Measurements from ENCODE around the gene FAM200A. TPM values are rescaled to one million over a fixed set of nuclear protein-coding genes. Genes with fewer than 3 reads are reported as not detected.
"Not testable (repeated sequence)": the region's sequence is repeated elsewhere in the genome, so short reads cannot be mapped to it uniquely, and the experiment has no call there.

FAM200A gene
- total and polyA plus RNA-seq, 2 donors: 7.6 to 11.2 TPM

DNA sequence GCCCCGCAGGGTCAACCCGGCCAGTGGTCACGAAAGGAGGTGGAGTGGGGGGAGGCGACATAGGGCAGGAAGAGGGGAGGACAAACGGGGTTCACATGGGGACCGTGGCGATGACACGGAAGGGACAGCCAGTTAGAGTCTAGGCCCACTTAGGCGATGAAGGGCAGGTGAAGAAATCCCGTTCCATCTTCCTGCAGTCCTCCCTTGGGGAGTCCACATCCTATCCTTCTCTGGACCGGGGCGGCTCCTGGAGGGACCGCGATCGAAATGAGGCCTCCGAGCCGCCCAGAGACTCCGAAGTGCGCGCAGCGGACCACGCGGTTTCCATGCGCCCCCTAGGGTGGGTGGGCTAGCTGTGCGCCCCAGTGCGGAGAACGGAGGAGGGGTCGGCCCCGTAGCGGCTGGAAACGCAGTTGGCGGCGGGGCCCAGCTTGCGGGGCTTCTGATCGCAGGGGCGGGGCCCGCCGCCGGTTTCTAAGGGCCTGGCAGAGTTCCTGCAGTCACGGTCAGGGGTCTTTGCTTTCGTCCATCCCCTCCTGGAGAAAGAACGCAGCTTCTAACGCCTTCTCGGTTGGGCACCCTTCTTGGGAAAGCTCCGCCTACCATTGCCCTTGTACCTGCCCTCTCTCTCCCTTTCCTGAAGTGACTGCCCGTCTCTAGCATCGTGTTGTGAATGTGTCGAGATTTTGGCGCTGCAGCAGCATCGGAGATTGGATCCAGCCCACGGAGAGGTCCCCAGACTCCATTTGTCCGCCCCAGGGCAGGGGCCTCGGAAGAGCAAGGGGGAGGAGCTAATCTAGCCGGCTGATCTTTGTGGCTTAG, 28.3 kb upstream of the FAM200A start:
- H3K27ac ChIP-seq (ENCODE audit: low read depth in 1 of 2, low read length in 1 of 2): peak overlapping the region in 1 of 2 donors; percentile 11
- peaks cover 8 to 14% of the 10 kb centered on the region in 2 donors for H3K4me1 ChIP-seq (ENCODE audit: control insufficient read depth in 2 of 2, insufficient read depth in 2 of 2, low read length in 2 of 2)
- WGBS: 3% methylated on average over 54 of the region's 54 CpGs
- peak in 6 of 9 donors; percentile 46 to 85 (median 68) for DNase-seq (ENCODE audit: low read depth in 6 of 9, low spot score in 9 of 9)
- no peaks in the 10 kb centered on the region for H3K9me3 ChIP-seq (ENCODE audit: control insufficient read depth in 2 of 2, insufficient read depth in 1 of 2, low read length in 1 of 2)
- H3K27me3 ChIP-seq (ENCODE audit: control insufficient read depth in 2 of 2, insufficient read depth in 1 of 2, low read length in 1 of 2): no peaks in the 10 kb centered on the region
- peaks cover 0 to under 1% of the 10 kb centered on the region in 2 donors for H3K36me3 ChIP-seq (ENCODE audit: control insufficient read depth in 2 of 2, insufficient read depth in 2 of 2, low read length in 1 of 2)
- H3K4me3 ChIP-seq (ENCODE audit: low read length in 2 of 2): peak overlapping the region; percentile 52 to 57

DNA sequence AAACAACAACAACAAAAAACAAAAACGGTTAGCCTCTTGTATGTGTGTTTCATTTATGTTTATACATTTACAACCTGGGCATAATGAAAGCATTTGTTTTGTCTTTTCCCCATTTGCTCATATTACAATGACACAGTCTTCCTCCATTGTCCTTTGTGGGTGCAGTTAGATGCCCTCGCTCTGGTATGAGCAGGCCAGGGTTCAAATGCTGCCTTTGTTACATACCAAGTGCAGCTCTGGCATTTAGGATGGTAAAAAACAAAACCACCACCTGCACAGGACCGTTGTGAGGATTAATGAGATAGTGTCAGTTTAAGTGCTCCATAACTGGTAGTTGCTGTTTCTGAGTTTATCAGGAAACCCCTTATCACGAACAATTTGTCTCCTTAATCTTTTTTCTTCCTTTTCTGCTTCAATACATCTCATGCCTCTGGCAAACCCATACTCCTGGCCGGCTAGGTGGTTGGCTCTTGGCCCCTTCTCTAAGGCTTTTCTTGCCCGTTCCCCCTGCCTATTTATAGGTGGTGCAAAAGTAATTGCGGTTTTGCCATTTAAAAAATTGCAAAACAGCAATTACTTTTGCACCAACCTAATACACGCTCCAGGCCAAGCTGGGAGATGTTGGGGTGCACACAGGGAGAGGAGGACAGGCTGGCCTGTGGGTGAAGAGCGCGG, 27.5 kb upstream of the FAM200A start:
- Histone ChIP-seq H3K27me3 (ENCODE audit: control insufficient read depth in 2 of 2, insufficient read depth in 1 of 2, low read length in 1 of 2) (no peaks in the 10 kb centered on the region), H3K36me3 (ENCODE audit: control insufficient read depth in 2 of 2, insufficient read depth in 2 of 2, low read length in 1 of 2) (peaks cover 0 to 8% of the 10 kb centered on the region in 2 donors), H3K27ac (ENCODE audit: low read depth in 1 of 2, low read length in 1 of 2) (no peak overlapping the region), H3K4me1 (ENCODE audit: control insufficient read depth in 2 of 2, insufficient read depth in 2 of 2, low read length in 2 of 2) (peaks cover 8 to 14% of the 10 kb centered on the region in 2 donors), H3K4me3 (ENCODE audit: low read length in 2 of 2) (peak overlapping the region; percentile 52 to 57), H3K9me3 (ENCODE audit: control insufficient read depth in 2 of 2, insufficient read depth in 1 of 2, low read length in 1 of 2) (no peaks in the 10 kb centered on the region)
- DNase-seq (ENCODE audit: low read depth in 6 of 9, low spot score in 9 of 9): no peak
- 72% methylated on average over 10 of the region's 10 CpGs for WGBS

DNA sequence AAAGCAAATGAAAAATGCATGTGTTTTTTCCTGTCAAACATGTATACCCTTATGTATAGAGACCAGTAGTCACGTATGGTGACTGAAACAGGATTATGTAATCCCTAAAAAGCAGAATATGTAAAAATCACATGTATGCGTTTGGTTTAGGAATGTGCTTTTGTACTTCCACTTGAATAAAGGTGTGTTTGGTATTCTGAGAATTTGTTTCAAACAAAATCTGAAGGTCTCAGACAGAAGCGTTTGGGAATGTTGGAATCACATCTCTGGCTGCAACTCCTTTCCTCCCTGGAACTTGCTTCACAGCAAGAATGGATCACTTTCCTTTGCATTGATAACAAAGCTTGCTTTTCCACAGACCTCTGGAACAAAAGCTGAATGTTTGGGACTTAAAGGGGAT, 24.3 kb upstream of the FAM200A start:
- Histone ChIP-seq H3K4me3 (ENCODE audit: low read length in 2 of 2) (no peak overlapping the region), H3K27me3 (ENCODE audit: control insufficient read depth in 2 of 2, insufficient read depth in 1 of 2, low read length in 1 of 2) (no peaks in the 10 kb centered on the region), H3K27ac (ENCODE audit: low read depth in 1 of 2, low read length in 1 of 2) (no peak overlapping the region), H3K9me3 (ENCODE audit: control insufficient read depth in 2 of 2, insufficient read depth in 1 of 2, low read length in 1 of 2) (peaks cover 0 to 2% of the 10 kb centered on the region in 2 donors), H3K36me3 (ENCODE audit: control insufficient read depth in 2 of 2, insufficient read depth in 2 of 2, low read length in 1 of 2) (peaks cover 9 to 36% of the 10 kb centered on the region in 2 donors), H3K4me1 (ENCODE audit: control insufficient read depth in 2 of 2, insufficient read depth in 2 of 2, low read length in 2 of 2) (peaks cover 8 to 14% of the 10 kb centered on the region in 2 donors)
- no peak for DNase-seq (ENCODE audit: low read depth in 6 of 9, low spot score in 9 of 9)
- 96% methylated on average over 3 of the region's 3 CpGs for WGBS

DNA sequence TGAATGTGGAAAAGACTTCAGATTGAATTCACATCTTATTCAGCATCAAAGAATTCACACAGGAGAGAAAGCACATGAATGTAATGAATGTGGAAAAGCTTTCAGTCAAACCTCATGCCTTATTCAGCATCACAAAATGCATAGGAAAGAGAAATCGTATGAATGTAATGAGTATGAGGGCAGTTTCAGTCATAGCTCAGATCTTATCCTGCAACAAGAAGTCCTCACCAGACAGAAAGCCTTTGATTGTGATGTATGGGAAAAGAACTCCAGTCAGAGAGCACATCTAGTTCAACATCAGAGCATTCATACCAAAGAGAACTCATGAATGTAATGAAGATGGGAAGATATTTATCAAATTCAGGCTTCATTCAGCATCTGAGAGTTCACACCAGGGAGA, 21.3 kb upstream of the FAM200A start:
- WGBS: 94% methylated on average over 1 of the region's 1 CpG
- peaks cover 14 to 62% of the 10 kb centered on the region in 2 donors for H3K36me3 ChIP-seq (ENCODE audit: control insufficient read depth in 2 of 2, insufficient read depth in 2 of 2, low read length in 1 of 2)
- H3K9me3 ChIP-seq (ENCODE audit: control insufficient read depth in 2 of 2, insufficient read depth in 1 of 2, low read length in 1 of 2): peaks cover 0 to 2% of the 10 kb centered on the region in 2 donors
- no peaks in the 10 kb centered on the region for H3K4me1 ChIP-seq (ENCODE audit: control insufficient read depth in 2 of 2, insufficient read depth in 2 of 2, low read length in 2 of 2)
- DNase-seq (ENCODE audit: low read depth in 6 of 9, low spot score in 9 of 9): no peak
- H3K27me3 ChIP-seq (ENCODE audit: control insufficient read depth in 2 of 2, insufficient read depth in 1 of 2, low read length in 1 of 2): no peaks in the 10 kb centered on the region
- H3K27ac ChIP-seq (ENCODE audit: low read depth in 1 of 2, low read length in 1 of 2): no peak overlapping the region
- no peak overlapping the region for H3K4me3 ChIP-seq (ENCODE audit: low read length in 2 of 2)

GRCh38 chr7:99571768-99572167, 19.9 kb upstream of the FAM200A start:
- Histone ChIP-seq H3K36me3 (ENCODE audit: control insufficient read depth in 2 of 2, insufficient read depth in 2 of 2, low read length in 1 of 2) (peaks cover 16 to 68% of the 10 kb centered on the region in 2 donors), H3K4me1 (ENCODE audit: control insufficient read depth in 2 of 2, insufficient read depth in 2 of 2, low read length in 2 of 2) (no peaks in the 10 kb centered on the region), H3K9me3 (ENCODE audit: control insufficient read depth in 2 of 2, insufficient read depth in 1 of 2, low read length in 1 of 2) (peaks cover 0 to 2% of the 10 kb centered on the region in 2 donors), H3K27me3 (ENCODE audit: control insufficient read depth in 2 of 2, insufficient read depth in 1 of 2, low read length in 1 of 2) (no peaks in the 10 kb centered on the region), H3K4me3 (ENCODE audit: low read length in 2 of 2) (no peak overlapping the region), H3K27ac (ENCODE audit: low read depth in 1 of 2, low read length in 1 of 2) (no peak overlapping the region)
- 97% methylated on average over 3 of the region's 3 CpGs for WGBS
- no peak for DNase-seq (ENCODE audit: low read depth in 6 of 9, low spot score in 9 of 9)

GRCh38 chr7:99568770-99569169, 16.9 kb upstream of the FAM200A start:
- H3K9me3 ChIP-seq (ENCODE audit: control insufficient read depth in 2 of 2, insufficient read depth in 1 of 2, low read length in 1 of 2); H3K4me1 ChIP-seq (ENCODE audit: control insufficient read depth in 2 of 2, insufficient read depth in 2 of 2, low read length in 2 of 2); DNase-seq (ENCODE audit: low read depth in 6 of 9, low spot score in 9 of 9); H3K27ac ChIP-seq (ENCODE audit: low read depth in 1 of 2, low read length in 1 of 2); H3K27me3 ChIP-seq (ENCODE audit: control insufficient read depth in 2 of 2, insufficient read depth in 1 of 2, low read length in 1 of 2); H3K4me3 ChIP-seq (ENCODE audit: low read length in 2 of 2): not testable (repeated sequence)
- H3K36me3 ChIP-seq (ENCODE audit: control insufficient read depth in 2 of 2, insufficient read depth in 2 of 2, low read length in 1 of 2): peaks cover 39 to 85% of the 10 kb centered on the region in 2 donors
- 98% methylated on average over 7 of the region's 7 CpGs for WGBS

DNA sequence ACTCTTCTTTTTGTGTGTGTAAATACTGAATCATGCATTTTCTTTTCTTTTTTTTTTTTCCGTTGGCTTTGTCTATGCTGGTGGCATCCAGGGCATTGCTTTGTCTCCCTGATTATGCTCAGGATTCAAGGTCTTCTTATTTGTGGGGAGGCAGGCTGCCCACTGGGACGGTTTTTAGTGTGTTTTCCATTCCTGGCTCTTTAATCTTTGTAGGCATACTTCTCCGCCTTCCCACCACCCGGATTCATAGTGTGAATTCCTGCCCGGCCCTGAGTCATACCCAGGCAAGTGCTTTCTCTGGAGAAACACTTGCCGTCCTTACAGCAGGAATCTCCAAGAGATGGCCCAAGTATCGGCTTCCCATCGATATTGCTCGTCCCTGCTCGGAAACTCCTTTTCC, 11.7 kb upstream of the FAM200A start:
- 98% methylated on average over 10 of the region's 10 CpGs for WGBS
- DNase-seq (ENCODE audit: low read depth in 6 of 9, low spot score in 9 of 9): no peak

GRCh38 chr7:99562832-99563231, 10.9 kb upstream of the FAM200A start:
- H3K4me3 ChIP-seq (ENCODE audit: low read length in 2 of 2): no peak overlapping the region
- DNase-seq (ENCODE audit: low read depth in 6 of 9, low spot score in 9 of 9): no peak
- peaks cover 56 to 71% of the 10 kb centered on the region in 2 donors for H3K36me3 ChIP-seq (ENCODE audit: control insufficient read depth in 2 of 2, insufficient read depth in 2 of 2, low read length in 1 of 2)
- H3K4me1 ChIP-seq (ENCODE audit: control insufficient read depth in 2 of 2, insufficient read depth in 2 of 2, low read length in 2 of 2): peaks cover 9 to 21% of the 10 kb centered on the region in 2 donors
- no peaks in the 10 kb centered on the region for H3K27me3 ChIP-seq (ENCODE audit: control insufficient read depth in 2 of 2, insufficient read depth in 1 of 2, low read length in 1 of 2)
- no peaks in the 10 kb centered on the region for H3K9me3 ChIP-seq (ENCODE audit: control insufficient read depth in 2 of 2, insufficient read depth in 1 of 2, low read length in 1 of 2)
- 95% methylated on average over 2 of the region's 2 CpGs for WGBS
- H3K27ac ChIP-seq (ENCODE audit: low read depth in 1 of 2, low read length in 1 of 2): peak overlapping the region in 1 of 2 donors; percentile 57

More for the DNA sequence above, 11.7 kb upstream of the FAM200A start:
- Histone ChIP-seq H3K4me3 (ENCODE audit: low read length in 2 of 2) (no peak overlapping the region), H3K9me3 (ENCODE audit: control insufficient read depth in 2 of 2, insufficient read depth in 1 of 2, low read length in 1 of 2) (no peaks in the 10 kb centered on the region), H3K27ac (ENCODE audit: low read depth in 1 of 2, low read length in 1 of 2) (no peak overlapping the region), H3K36me3 (ENCODE audit: control insufficient read depth in 2 of 2, insufficient read depth in 2 of 2, low read length in 1 of 2) (peaks cover 58 to 74% of the 10 kb centered on the region in 2 donors), H3K27me3 (ENCODE audit: control insufficient read depth in 2 of 2, insufficient read depth in 1 of 2, low read length in 1 of 2) (no peaks in the 10 kb centered on the region), H3K4me1 (ENCODE audit: control insufficient read depth in 2 of 2, insufficient read depth in 2 of 2, low read length in 2 of 2) (peaks cover 8 to 21% of the 10 kb centered on the region in 2 donors)

All from thymus (tissue), 11 donors.